Ishikawa (cell line): Measurements from ENCODE around the gene PDE7B.

Experiments used
- CEBPB ChIP-seq: IDR thresholded peaks from 2 replicates; pipeline ENCODE4 v1.6.1; 2012
- CREB1 ChIP-seq: IDR thresholded peaks from 2 replicates; pipeline ENCODE4 v1.6.1; 2012; ENCODE audit warnings: low read depth
- EGR1 ChIP-seq: IDR thresholded peaks from 2 replicates; pipeline ENCODE4 v1.6.1; 2012
- EP300 ChIP-seq: IDR thresholded peaks from 2 replicates; pipeline ENCODE4 v1.6.1; 2012; ENCODE audit warnings: borderline replicate concordance
- MAX ChIP-seq: IDR thresholded peaks from 2 replicates; pipeline ENCODE4 v1.6.1; 2012
- NFIC ChIP-seq: IDR thresholded peaks from 2 replicates; pipeline ENCODE4 v1.6.1; 2012

- no peak for TF ChIP-seq NFIC
- no peak for TF ChIP-seq CREB1
- TF ChIP-seq EP300, result no peak
- no peak for TF ChIP-seq CEBPB
- TF ChIP-seq MAX, result no peak
- no peak for TF ChIP-seq EGR1
Measured at GRCh38 chr6:136088693-136089092, 237.2 kb downstream of the PDE7B start.
